Sigmoid colon (tissue), 7 donors: ENCODE results near the gene MITF. TPM values are rescaled to one million over a fixed set of nuclear protein-coding genes. Genes with fewer than 3 reads are reported as not detected.

Experiments used
- DNase-seq: peaks from one replicate; pipeline ENCODE4 v3.0.0-alpha.2; 2019
- H3K27ac ChIP-seq, 4 donors: fragments of 200-600 bp; sonication (generic); one replicate each; pipeline ENCODE4 v1.5.1; 2016 to 2019; ENCODE audit warnings: mild to moderate bottlenecking in 1 of 4
- H3K27me3 ChIP-seq, 3 donors: fragments of 200-600 bp; sonication (generic); one replicate each; pipeline ENCODE4 v1.5.1; 2019; ENCODE audit warnings: mild to moderate bottlenecking in 1 of 3
- H3K36me3 ChIP-seq, 4 donors: fragments of 200-600 bp; sonication (generic); one replicate each; pipeline ENCODE4 v1.5.1; 2016 to 2019
- H3K4me1 ChIP-seq, 4 donors: fragments of 200-600 bp; sonication (generic); one replicate each; pipeline ENCODE4 v1.5.1; 2017 to 2019
- H3K4me3 ChIP-seq, 4 donors: fragments of 200-600 bp; sonication (generic); one replicate each; pipeline ENCODE4 v1.5.1; 2017 to 2019; ENCODE audit warnings: mild to moderate bottlenecking in 2 of 4, moderate library complexity in 1 of 4
- H3K9me3 ChIP-seq, 4 donors: fragments of 200-600 bp in 3 of 4; sonication (generic) in 3 of 4; one replicate each; pipeline versions ENCODE4 v1.5.1 to v1.6.1; 2013 to 2019
- EP300 ChIP-seq, 4 donors: sonication (generic); formaldehyde crosslinking; IDR thresholded peaks; one replicate each; pipeline ENCODE4 v1.6.1; 2017; ENCODE audit warnings: antibody characterized with exemption in 4 of 4
- POLR2A ChIP-seq, 2 donors: fragments of 450-650 bp; IDR thresholded peaks; one replicate each; pipeline ENCODE4 v1.6.1; 2016; ENCODE audit warnings: antibody characterized with exemption in 2 of 2, mild to moderate bottlenecking in 2 of 2, moderate library complexity in 2 of 2
- POLR2AphosphoS5 ChIP-seq, 4 donors: sonication (generic); formaldehyde crosslinking; IDR thresholded peaks; one replicate each; pipeline ENCODE4 v1.6.1; 2017; ENCODE audit warnings: antibody characterized with exemption in 4 of 4
- WGBS, 2 donors: extraction: QIAGEN DNeasy Blood & Tissue Kit; methylation state at CpG; one replicate each; pipeline ENCODE4 v1.1.7; 2013; 5-methylcytosine and 5-hydroxymethylcytosine counted together
- intact Hi-C: fragments of 100-400 bp; cut with DNase I; formaldehyde crosslinking; loops from one replicate; pipeline ENCODE4 v1.15.1; 2023
- polyA plus RNA-seq, 3 donors: library from polyadenylated mRNA; stranded (reverse); fragments of 200-250 nt; gene quantifications; one replicate each; pipeline ENCODE4 v1.2.3, GENCODE V29; 2013
- total RNA-seq, 4 donors: library from RNA; depleted of rRNA; stranded (reverse); fragments of >200 nt; gene quantifications; one replicate each; pipeline ENCODE4 v1.1.0, GENCODE V29; 2016
- TF ChIP-seq, protein P1 (sequence below), 4 experiments: fragments of 450-650 bp in 3 of 4; fragments of 200-600 bp in 1 of 4; IDR thresholded peaks; one replicate each; pipeline ENCODE4 v1.5.1; 2016 to 2019; ENCODE audit warnings: antibody characterized with exemption in 4 of 4, mild to moderate bottlenecking in 3 of 4, moderate library complexity in 2 of 4
- donor health status: healthy with polysubstance abuse.
- donor health status: Bipolar disorder and iron deficiency.
- donor health status: healthy.

MITF gene
- total and polyA plus RNA-seq, 7 donors = 2.1 to 73.2 (median 65.4) TPM

DNA sequence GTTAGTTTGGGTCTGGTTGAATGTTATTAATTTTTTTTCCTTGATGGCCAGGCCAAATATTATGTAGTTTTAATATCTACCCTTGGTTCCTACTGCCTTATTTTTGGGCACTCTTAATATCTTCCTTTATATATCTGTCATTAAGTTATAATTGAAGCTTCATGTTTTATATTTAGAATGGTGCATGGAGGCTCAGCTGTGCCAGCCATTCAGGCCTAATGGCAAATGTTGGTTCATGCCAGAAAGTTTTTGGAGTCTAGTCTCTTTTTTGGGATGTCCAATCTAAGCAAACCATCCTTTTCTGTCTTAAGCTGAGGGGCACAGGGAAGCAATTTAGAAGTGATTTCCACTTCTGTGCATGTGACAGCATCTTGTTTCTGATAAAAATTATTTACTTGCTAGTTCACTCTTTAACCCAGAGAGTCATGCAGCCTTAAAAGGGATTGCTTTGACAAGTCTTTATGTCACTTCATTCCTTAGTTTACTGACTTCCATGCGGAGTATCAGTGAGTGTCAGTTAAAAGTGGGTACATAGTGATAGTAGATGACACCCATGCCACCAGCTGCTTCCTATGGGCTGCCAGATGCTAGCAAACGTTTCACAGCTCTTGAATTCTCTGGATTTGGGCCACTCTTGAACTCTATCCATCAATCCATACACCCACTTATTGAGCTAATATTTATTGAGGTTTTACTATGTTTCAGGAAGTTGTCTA, 33.0 kb downstream of the MITF start:
- peak overlapping the region in 2 of 4 donors; percentile 55 to 65 for H3K27ac ChIP-seq
- no peaks in the 10 kb centered on the region for H3K27me3 ChIP-seq
- intact Hi-C loops = no loop called here
- H3K4me3 ChIP-seq = no peak overlapping the region
- no peaks in the 10 kb centered on the region for H3K36me3 ChIP-seq
- no peaks in the 10 kb centered on the region for H3K9me3 ChIP-seq
- H3K4me1 ChIP-seq = peaks cover 0 to 98% (median 82%) of the 10 kb centered on the region in 4 donors
- 40 to 59% methylated on average over 2 of the region's 2 CpGs for WGBS, 2 donors
- TF ChIP-seq POLR2A (IDR thresholded peaks at IDR 0.05) (no peak), EP300 (IDR thresholded peaks at IDR 0.05) (no peak), POLR2AphosphoS5 (IDR thresholded peaks at IDR 0.05) (no peak)
- TF ChIP-seq, protein P1, sequence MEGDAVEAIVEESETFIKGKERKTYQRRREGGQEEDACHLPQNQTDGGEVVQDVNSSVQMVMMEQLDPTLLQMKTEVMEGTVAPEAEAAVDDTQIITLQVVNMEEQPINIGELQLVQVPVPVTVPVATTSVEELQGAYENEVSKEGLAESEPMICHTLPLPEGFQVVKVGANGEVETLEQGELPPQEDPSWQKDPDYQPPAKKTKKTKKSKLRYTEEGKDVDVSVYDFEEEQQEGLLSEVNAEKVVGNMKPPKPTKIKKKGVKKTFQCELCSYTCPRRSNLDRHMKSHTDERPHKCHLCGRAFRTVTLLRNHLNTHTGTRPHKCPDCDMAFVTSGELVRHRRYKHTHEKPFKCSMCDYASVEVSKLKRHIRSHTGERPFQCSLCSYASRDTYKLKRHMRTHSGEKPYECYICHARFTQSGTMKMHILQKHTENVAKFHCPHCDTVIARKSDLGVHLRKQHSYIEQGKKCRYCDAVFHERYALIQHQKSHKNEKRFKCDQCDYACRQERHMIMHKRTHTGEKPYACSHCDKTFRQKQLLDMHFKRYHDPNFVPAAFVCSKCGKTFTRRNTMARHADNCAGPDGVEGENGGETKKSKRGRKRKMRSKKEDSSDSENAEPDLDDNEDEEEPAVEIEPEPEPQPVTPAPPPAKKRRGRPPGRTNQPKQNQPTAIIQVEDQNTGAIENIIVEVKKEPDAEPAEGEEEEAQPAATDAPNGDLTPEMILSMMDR (IDR thresholded peaks at IDR 0.05) = no peak
- DNase-seq = no peak

DNA sequence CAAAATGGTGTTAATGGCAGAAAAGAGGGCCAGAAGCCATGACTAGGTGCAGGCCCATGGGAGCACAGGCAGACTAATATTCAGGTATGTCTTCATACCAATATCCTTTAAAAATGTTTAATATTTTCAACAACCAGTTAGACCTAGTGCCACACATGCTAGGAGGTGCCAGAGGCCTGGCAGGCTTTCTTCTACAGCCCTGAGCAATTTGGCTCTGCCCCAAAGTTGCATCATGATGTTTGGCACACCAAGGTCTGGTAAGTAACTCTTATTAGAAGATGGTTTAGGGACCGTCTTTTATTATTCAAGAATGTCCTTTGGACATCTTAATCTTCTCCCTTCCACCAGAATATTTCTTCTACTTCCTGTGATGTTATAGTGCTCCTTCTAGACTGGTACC, 34.8 kb downstream of the MITF start:
- WGBS, 2 donors = 85 to 94% methylated on average over 1 of the region's 1 CpG
- H3K27ac ChIP-seq = peak overlapping the region in 3 of 4 donors; percentile 34 to 65 (median 55)
- intact Hi-C loops = no loop called here
- no peaks in the 10 kb centered on the region for H3K27me3 ChIP-seq
- no peaks in the 10 kb centered on the region for H3K9me3 ChIP-seq
- no peaks in the 10 kb centered on the region for H3K36me3 ChIP-seq
- TF ChIP-seq EP300 (IDR thresholded peaks at IDR 0.05) (no peak), POLR2A (IDR thresholded peaks at IDR 0.05) (no peak), POLR2AphosphoS5 (IDR thresholded peaks at IDR 0.05) (peak in 1 of 4 donors; percentile 27)
- TF ChIP-seq, protein P1 (IDR thresholded peaks at IDR 0.05) = no peak
- peaks cover 0 to 85% (median 69%) of the 10 kb centered on the region in 4 donors for H3K4me1 ChIP-seq
- H3K4me3 ChIP-seq = no peak overlapping the region
- peak; percentile 88 for DNase-seq

DNA sequence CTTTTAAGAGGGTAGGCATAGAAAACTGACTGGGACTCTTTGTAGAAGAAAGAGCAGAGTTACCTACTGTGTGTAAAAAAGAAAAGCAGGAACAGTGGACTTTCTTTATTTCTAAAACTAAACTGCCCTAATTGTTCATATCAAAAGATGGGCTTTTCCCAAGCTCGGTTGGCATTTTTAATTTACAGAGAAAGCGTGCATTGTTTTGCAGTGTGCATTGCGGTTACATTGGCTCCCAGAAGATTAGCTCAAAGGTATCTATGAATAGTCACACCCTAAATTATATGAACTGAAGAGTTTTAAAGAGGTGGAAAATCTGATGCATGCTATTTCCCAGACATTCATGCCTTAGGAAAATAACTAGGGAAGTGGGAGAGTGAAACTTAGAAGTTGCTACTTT, 36.5 kb downstream of the MITF start:
- Histone ChIP-seq H3K4me1 (peaks cover 0 to 78% (median 61%) of the 10 kb centered on the region in 4 donors), H3K9me3 (no peaks in the 10 kb centered on the region), H3K36me3 (no peaks in the 10 kb centered on the region), H3K4me3 (no peak overlapping the region), H3K27me3 (no peaks in the 10 kb centered on the region), H3K27ac (no peak overlapping the region)
- TF ChIP-seq POLR2AphosphoS5 (IDR thresholded peaks at IDR 0.05) (no peak), POLR2A (IDR thresholded peaks at IDR 0.05) (no peak), EP300 (IDR thresholded peaks at IDR 0.05) (no peak)
- TF ChIP-seq, protein P1 (IDR thresholded peaks at IDR 0.05) = no peak
- intact Hi-C loops = no loop called here
- DNase-seq = no peak
- WGBS, 2 donors = 92 to 94% methylated on average over 3 of the region's 3 CpGs

DNA sequence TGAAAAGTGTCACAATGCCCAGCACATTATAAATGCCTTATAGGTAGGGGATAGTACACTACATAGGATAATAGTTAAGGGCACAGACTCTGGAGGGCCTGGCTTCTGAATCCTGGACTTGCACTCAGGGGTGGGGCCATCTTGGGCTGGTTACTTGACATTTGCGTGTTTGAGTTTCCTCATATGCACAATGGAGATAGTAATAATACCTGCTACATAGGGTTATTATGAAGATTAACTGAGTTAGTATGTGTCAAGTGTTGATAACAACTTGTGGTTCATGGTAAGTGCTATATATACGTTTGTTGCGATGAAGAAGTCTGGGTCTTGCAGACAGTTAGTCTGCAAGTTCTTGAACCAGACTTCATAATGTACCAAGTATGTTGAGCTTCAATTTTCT, 37.0 kb downstream of the MITF start:
- Histone ChIP-seq H3K4me3 (no peak overlapping the region), H3K27ac (no peak overlapping the region), H3K27me3 (no peaks in the 10 kb centered on the region), H3K9me3 (no peaks in the 10 kb centered on the region), H3K4me1 (peaks cover 0 to 78% (median 56%) of the 10 kb centered on the region in 4 donors), H3K36me3 (no peaks in the 10 kb centered on the region)
- intact Hi-C loops = no loop called here
- no peak for TF ChIP-seq POLR2A (IDR thresholded peaks at IDR 0.05)
- no peak for TF ChIP-seq POLR2AphosphoS5 (IDR thresholded peaks at IDR 0.05)
- TF ChIP-seq EP300 (IDR thresholded peaks at IDR 0.05) = no peak
- TF ChIP-seq, protein P1 (IDR thresholded peaks at IDR 0.05) = no peak
- 93% methylated on average over 3 of the region's 3 CpGs for WGBS, 2 donors
- DNase-seq = no peak
